Adrenal gland (tissue), 12 donors: ENCODE data around the gene PRPF6. TPM values are rescaled to one million over a fixed set of nuclear protein-coding genes. Genes with fewer than 3 reads are reported as not detected.
"Not testable (repeated sequence)": the region's sequence is repeated elsewhere in the genome, so short reads cannot be mapped to it uniquely, and the experiment has no call there.

Source experiments
- DNase-seq, 7 donors: peaks; one replicate each; pipeline ENCODE4 v3.0.0-alpha.2; 2019 to 2020
- H3K27ac ChIP-seq, 5 donors: fragments of 200-600 bp; sonication (generic) in 4 of 5; 1 replicate in 3 of 5; 2 replicates in 2 of 5; pipeline versions ENCODE4 v1.5.1 to v1.8.0; 2016 to 2020; ENCODE audit warnings: mild to moderate bottlenecking in 1 of 5
- H3K27me3 ChIP-seq: fragments of 200-600 bp; 2 replicates; pipeline ENCODE4 v1.8.0; 2021
- H3K36me3 ChIP-seq, 2 donors: fragments of 200-600 bp; replicated peaks in 1 of 2; 1 replicate in 1 of 2; 2 replicates in 1 of 2; pipeline versions ENCODE4 v1.5.1 to v1.8.0; 2018 to 2022
- H3K4me1 ChIP-seq, 2 donors: fragments of 200-600 bp; replicated peaks in 1 of 2; 1 replicate in 1 of 2; 2 replicates in 1 of 2; pipeline versions ENCODE4 v1.5.1 to v1.8.0; 2018 to 2021
- H3K4me3 ChIP-seq, 4 donors: fragments of 200-600 bp; sonication (generic) in 3 of 4; one replicate each; pipeline ENCODE4 v1.5.1; 2016 to 2018
- H3K9me3 ChIP-seq, 3 donors: fragments of 200-600 bp; sonication (generic) in 1 of 3; replicated peaks in 1 of 3; 1 replicate in 2 of 3; 2 replicates in 1 of 3; pipeline versions ENCODE4 v1.5.1 to v1.8.0; 2016 to 2021
- POLR2A ChIP-seq, 2 donors: fragments of 450-650 bp; IDR thresholded peaks; one replicate each; pipeline ENCODE4 v1.6.1; 2017; ENCODE audit warnings: antibody characterized with exemption in 2 of 2, mild to moderate bottlenecking in 2 of 2, moderate library complexity in 1 of 2
- WGBS, 4 donors: extraction: QIAGEN DNeasy Blood & Tissue Kit in 2 of 4; methylation state at CpG; one replicate each; pipeline versions ENCODE4 v1.1.5 to v1.1.7; 2013 to 2017; 5-methylcytosine and 5-hydroxymethylcytosine counted together
- intact Hi-C, 2 donors: fragments of 100-400 bp; cut with DNase I; formaldehyde crosslinking; loops; one replicate each; pipeline versions ENCODE4 v1.14.1 to v1.15.0; 2022 to 2023
- polyA plus RNA-seq, 3 donors: library from polyadenylated mRNA; stranded (reverse); fragments of 200-250 nt in 2 of 3; fragments of 350-450 nt in 1 of 3; fragmentation: Illumina TruSeq in 1 of 3; extraction: RNeasy Lipid Tissue Mini Kit (QIAGEN cat#74804) in 1 of 3; gene quantifications; one replicate each; pipeline ENCODE4 v1.2.3, GENCODE V29; 2013 to 2014
- total RNA-seq, 9 donors: library from RNA; depleted of rRNA in 4 of 9; stranded (reverse); fragments of >200 nt in 4 of 9; fragments of 120-200 nt in 1 of 9; fragmentation: NEBNext Ultra II Directional in 1 of 9; extraction: Animal tissue kit (Norgen Biotek cat#: 25700) in 1 of 9; gene quantifications; one replicate each; pipeline versions ENCODE4 v1.1.0 to v1.2.4, GENCODE V29; 2013 to 2023
- TF ChIP-seq, protein P1 (sequence below), 6 experiments: fragments of 450-650 bp in 4 of 6; fragments of 200-600 bp in 2 of 6; sonication (generic) in 1 of 6; IDR thresholded peaks; 1 replicate in 5 of 6; 2 replicates in 1 of 6; pipeline versions ENCODE4 v1.5.1 to v1.8.0; 2016 to 2021; ENCODE audit warnings: antibody characterized with exemption in 6 of 6, mild to moderate bottlenecking in 2 of 6, moderate library complexity in 1 of 6
- donor health status: healthy with polysubstance abuse.
- donor health status: Bipolar disorder and iron deficiency.
- donor health status: DM: yes; HTN: yes; CAD: no.
- donor health status: DM: no; HTN: no; CAD: no.
- donor health status: DM: no; HTN: no; CAD: no.
- donor health status: DM: yes; HTN: yes; CAD: no.

PRPF6 gene
- total and polyA plus RNA-seq, 12 donors: 48.3 to 73.9 (median 55.3) TPM

DNA sequence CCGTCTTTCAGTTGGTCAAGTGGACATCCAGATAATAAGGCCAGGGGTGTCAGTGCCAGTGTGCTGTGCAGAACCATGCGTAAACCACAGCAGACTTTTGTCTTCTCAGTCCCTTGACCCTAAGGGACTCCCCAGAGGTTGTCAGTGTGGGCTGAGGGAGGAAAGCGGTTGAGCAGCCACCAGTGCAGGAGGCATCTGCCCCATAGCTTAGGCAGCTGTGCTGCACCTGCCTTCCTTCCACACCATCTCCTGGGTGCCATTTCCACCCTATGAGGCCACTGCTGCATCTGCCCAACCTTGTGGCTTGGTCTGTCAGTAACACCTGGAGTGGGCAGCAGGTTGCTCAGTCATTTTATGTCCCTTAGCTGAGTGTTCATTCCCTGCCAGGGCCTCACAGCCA lies 26.0 kb downstream of the PRPF6 start:
- peaks cover 0 to 82% of the 10 kb centered on the region in 2 donors for H3K36me3 ChIP-seq
- intact Hi-C loops: no loop called here

DNA sequence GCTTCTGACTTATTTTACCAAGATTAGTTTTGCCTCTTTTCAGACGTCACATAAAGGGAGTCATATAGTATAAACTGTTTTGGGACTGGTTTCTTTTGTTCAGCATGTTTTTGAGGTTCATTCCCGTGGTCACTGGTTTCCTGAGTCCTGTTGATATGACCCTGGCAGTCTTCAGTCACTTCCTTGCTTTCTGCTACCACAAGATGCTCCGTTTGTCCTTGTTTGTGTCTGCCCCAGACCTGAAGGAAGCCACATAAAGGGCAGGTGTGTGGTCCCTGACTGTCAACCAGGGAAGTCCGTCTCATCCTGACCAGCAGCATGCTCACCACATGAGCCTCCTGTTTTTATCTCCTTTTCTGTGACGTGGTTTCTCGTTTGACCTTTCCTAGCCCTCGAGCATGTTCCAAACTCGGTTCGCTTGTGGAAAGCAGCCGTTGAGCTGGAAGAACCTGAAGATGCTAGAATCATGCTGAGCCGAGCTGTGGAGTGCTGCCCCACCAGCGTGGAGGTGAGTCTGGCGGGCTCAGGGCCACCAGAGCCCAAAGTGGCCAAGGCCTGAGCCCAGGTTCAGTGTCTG lies 29.0 kb downstream of the PRPF6 start:
- WGBS, 4 donors: 88 to 94% (median 91%) methylated on average over 13 of the region's 13 CpGs
- intact Hi-C loops: no loop called here

More for the DNA sequence above, 26.0 kb downstream of the PRPF6 start:
- Histone ChIP-seq H3K9me3 (no peaks in the 10 kb centered on the region), H3K4me3 (no peak overlapping the region), H3K27ac (no peak overlapping the region), H3K27me3 (no peaks in the 10 kb centered on the region), H3K4me1 (peaks cover 6 to 12% of the 10 kb centered on the region in 2 donors)
- TF ChIP-seq, protein P1, sequence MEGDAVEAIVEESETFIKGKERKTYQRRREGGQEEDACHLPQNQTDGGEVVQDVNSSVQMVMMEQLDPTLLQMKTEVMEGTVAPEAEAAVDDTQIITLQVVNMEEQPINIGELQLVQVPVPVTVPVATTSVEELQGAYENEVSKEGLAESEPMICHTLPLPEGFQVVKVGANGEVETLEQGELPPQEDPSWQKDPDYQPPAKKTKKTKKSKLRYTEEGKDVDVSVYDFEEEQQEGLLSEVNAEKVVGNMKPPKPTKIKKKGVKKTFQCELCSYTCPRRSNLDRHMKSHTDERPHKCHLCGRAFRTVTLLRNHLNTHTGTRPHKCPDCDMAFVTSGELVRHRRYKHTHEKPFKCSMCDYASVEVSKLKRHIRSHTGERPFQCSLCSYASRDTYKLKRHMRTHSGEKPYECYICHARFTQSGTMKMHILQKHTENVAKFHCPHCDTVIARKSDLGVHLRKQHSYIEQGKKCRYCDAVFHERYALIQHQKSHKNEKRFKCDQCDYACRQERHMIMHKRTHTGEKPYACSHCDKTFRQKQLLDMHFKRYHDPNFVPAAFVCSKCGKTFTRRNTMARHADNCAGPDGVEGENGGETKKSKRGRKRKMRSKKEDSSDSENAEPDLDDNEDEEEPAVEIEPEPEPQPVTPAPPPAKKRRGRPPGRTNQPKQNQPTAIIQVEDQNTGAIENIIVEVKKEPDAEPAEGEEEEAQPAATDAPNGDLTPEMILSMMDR (IDR thresholded peaks at IDR 0.05): no peak
- no peak for TF ChIP-seq POLR2A (IDR thresholded peaks at IDR 0.05)
- DNase-seq: no peak
- WGBS, 4 donors: 96 to 100% (median 99%) methylated on average over 3 of the region's 3 CpGs; no CpG with 5 or more reads in 1 of the 4 donors

DNA sequence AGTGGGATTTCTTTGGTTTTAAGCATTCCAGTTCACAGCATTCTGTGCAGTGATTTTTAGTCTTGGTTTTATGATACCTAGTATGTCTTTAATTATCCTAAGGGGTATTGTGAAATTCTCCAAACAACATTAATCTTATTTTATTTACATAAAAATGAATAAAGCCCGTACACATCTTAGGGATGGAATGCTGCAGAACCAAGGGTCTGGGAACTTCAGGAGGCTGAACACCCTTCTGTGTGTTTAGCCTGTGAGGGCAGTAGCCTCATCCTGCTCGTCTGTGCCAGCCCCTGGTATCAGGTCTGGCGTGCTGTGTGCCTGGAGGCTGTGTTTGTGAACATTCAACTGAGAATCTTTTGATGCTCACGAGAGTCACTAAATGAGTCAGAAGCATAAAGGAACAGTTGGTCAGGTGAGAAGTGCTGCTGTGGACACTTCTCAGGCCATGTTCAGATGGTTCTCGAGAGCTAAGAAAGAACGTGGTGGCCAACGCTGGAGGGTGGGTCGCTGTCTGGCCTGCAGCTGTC lies 29.8 kb downstream of the PRPF6 start:
- H3K27ac ChIP-seq: no peak overlapping the region
- H3K4me3 ChIP-seq: no peak overlapping the region
- no peaks in the 10 kb centered on the region for H3K9me3 ChIP-seq
- TF ChIP-seq, protein P1 (IDR thresholded peaks at IDR 0.05): no peak
- TF ChIP-seq POLR2A (IDR thresholded peaks at IDR 0.05): no peak
- H3K27me3 ChIP-seq: no peaks in the 10 kb centered on the region
- 82 to 96% (median 89%) methylated on average over 5 to 8 of the region's 8 CpGs for WGBS, 4 donors
- peaks cover 0 to 69% of the 10 kb centered on the region in 2 donors for H3K36me3 ChIP-seq
- H3K4me1 ChIP-seq: peaks cover 0 to under 1% of the 10 kb centered on the region in 2 donors
- DNase-seq: no peak
- intact Hi-C loops: no loop called here

More for the DNA sequence above, 29.0 kb downstream of the PRPF6 start:
- no peak overlapping the region for H3K27ac ChIP-seq
- no peak for TF ChIP-seq POLR2A (IDR thresholded peaks at IDR 0.05)
- TF ChIP-seq, protein P1 (IDR thresholded peaks at IDR 0.05): no peak
- H3K36me3 ChIP-seq: peaks cover 0 to 69% of the 10 kb centered on the region in 2 donors
- H3K9me3 ChIP-seq: no peaks in the 10 kb centered on the region
- H3K4me1 ChIP-seq: peaks cover 5 to 7% of the 10 kb centered on the region in 2 donors
- DNase-seq: no peak
- H3K27me3 ChIP-seq: no peaks in the 10 kb centered on the region
- H3K4me3 ChIP-seq: no peak overlapping the region

DNA sequence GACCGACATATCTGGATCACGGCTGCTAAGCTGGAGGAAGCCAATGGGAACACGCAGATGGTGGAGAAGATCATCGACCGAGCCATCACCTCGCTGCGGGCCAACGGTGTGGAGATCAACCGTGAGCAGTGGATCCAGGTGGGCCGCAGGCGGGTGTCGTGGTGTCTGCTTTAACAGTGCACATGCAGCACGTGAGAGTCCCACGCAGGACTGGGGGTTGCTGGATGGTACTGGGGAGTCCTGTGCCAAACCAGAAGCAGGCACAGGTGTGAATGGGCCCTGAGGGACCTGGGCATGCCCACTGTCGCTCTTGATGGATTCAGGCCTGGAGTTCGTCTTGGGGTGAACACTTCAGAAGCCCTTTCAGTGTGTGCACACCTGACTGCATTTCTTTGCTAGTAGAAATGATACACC lies 30.4 kb downstream of the PRPF6 start:
- WGBS, 4 donors: 91 to 99% (median 97%) methylated on average over 12 to 16 of the region's 16 CpGs
- Histone ChIP-seq H3K9me3 (no peaks in the 10 kb centered on the region), H3K36me3 (peaks cover 0 to 70% of the 10 kb centered on the region in 2 donors), H3K4me3 (no peak overlapping the region), H3K27me3 (no peaks in the 10 kb centered on the region), H3K4me1 (no peaks in the 10 kb centered on the region), H3K27ac (no peak overlapping the region)
- intact Hi-C loops: no loop called here
- DNase-seq: no peak
- no peak for TF ChIP-seq POLR2A (IDR thresholded peaks at IDR 0.05)
- TF ChIP-seq, protein P1 (IDR thresholded peaks at IDR 0.05): no peak

DNA sequence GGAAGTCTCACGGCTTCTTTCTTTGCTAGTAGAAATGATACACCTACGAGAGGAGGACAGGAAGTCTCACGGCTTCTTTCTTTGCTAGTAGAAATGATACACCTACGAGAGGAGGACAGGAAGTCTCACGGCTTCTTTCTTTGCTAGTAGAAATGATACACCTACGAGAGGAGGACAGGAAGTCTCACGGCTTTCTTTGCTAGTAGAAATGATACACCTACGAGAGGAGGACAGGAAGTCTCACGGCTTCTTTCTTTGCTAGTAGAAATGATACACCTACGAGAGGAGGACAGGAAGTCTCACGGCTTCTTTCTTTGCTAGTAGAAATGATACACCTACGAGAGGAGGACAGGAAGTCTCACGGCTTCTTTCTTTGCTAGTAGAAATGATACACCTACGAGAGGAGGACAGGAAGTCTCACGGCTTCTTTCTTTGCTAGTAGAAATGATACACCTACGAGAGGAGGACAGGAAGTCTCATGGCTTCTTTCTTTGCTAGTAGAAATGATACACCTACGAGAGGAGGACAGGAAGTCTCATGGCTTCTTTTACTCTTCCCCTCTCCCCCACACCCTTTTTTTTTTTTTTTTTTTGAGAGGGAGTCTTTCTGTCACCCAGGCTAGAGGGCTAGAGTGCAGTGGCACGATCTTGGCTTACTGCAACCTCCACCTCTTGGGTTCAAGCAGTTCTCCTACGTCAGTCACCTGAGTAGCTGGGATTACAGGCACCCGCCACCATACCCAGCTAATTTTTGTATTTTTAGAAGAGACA lies 31.6 kb downstream of the PRPF6 start:
- peaks cover 0 to 75% of the 10 kb centered on the region in 2 donors for H3K36me3 ChIP-seq
- DNase-seq, intact Hi-C loops, H3K4me3 ChIP-seq, H3K27me3 ChIP-seq, H3K9me3 ChIP-seq, H3K27ac ChIP-seq, H3K4me1 ChIP-seq: not testable (repeated sequence)
- WGBS, 4 donors: 87 to 95% (median 90%) methylated on average over 8 to 11 of the region's 20 CpGs
